Activated T-cell treated with anti-CD3 and anti-CD28 coated beads, Interleukin-2, amount 50 U/mL, for 1 hour (primary cell): Measurements from ENCODE around the gene FOXI1.

Experiments
- DNase-seq: peaks from one replicate; pipeline ENCODE4 v3.0.0-alpha.2; 2020

Gene FOXI1

DNA sequence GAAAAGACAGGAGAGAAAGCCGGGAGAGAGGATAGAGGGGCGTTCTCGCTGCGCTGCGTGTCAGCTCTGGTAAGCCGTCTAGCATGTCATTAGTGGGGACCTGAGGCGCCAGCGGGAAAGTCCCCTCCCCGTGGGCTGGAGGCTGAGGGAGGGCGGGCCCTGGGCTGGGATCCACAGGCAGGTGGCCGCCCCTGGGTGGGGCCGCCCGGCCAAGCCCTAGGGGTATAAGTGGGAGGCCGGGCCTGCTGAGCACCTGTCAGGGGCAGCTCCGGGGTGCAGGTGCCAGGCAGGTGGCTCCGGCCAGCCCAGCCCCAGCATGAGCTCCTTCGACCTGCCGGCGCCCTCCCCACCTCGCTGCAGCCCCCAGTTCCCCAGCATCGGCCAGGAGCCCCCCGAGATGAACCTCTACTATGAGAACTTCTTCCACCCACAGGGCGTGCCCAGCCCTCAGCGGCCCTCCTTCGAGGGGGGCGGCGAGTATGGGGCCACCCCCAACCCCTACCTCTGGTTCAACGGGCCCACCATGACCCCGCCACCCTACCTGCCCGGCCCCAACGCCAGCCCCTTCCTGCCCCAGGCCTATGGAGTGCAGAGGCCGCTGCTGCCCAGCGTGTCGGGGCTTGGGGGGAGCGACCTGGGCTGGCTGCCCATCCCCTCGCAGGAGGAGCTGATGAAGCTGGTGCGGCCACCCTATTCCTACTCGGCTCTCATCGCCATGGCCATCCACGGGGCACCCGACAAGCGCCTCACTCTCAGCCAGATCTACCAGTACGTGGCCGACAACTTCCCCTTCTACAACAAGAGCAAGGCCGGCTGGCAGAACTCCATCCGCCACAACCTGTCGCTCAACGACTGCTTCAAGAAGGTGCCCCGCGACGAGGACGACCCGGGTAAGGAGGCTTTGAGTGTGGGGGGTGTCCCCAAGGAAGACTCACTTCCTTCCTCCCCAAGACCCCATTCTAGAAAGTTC lies at the start of gene FOXI1:
Gene FOXI1 (plus strand): TSS at position 256 of the 970 bp plus-strand sequence. CDS start 61 bp downstream, at position 317.
- DNase-seq: no peak

DNA sequence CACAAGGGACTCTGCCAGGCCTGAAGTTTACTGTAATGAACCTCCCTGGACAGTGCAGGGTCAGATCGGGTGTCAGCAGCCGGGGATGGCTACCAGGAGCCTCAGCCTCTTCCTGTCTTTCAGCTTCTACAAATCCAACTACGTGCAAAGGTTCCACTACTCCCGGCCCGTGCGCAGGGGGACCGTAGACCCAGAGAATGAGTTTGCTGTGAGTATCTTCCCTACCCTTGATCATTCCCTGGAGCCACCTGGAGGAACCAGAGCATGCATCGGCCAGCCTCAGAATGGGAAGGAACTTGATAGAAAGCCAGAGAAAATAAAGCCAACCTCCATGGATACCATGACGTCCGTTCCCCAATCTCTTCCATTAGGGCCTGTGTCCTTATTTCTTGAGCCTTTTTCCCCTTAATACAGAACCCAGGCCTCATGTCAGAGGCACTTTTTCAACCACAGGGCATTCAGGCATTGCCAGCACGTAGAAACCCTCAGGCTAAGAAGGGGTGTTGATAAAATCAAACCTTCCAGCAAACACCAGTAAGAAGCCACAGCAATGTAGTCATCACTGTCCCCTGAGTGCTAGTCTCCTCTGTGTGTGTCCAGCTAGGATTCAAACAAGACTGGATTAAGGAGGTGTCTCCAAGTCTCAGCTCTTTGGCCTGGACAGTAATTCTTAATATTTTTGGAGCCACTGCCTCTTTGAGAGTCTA lies 49.0 kb upstream of the FOXI1 start:
- no peak for DNase-seq

DNA sequence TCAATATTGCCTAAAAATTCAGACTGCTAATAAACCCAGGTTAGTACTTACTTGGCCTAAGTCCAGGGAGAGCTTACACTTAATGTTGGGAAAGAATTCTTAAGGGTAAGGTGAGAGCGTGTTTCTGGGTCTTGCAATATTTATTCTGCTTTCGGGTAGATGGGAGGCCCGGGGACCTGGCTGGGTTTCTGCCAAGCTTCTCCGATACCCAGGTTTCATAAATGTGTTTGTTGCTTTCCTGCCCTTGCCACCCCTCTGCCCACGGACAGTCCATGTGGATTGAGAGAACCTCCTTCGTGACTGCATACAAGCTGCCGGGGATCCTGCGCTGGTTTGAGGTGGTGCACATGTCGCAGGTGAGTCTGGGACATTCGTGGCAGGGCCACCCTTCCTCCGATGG lies 48.4 kb upstream of the FOXI1 start:
- no peak for DNase-seq

DNA sequence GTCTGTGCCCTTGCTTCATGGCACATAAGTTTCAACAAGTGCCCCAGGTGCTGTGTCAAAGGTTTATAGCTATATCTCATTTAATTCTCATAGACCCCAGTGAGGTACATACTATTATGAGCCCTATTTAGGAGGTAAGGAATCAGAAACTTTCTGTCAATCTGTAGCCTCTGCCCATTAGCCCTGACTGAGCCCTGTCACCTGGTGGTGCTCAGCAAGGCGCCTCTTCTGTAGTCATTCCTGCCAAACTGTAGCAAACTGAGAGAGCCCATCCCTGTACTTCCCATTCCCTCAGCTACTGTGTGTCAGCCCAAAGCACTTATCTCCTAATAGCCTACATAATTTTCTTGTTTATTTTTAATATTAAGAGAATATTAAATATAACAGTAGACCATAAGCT lies 46.5 kb upstream of the FOXI1 start:
- DNase-seq: no peak

DNA sequence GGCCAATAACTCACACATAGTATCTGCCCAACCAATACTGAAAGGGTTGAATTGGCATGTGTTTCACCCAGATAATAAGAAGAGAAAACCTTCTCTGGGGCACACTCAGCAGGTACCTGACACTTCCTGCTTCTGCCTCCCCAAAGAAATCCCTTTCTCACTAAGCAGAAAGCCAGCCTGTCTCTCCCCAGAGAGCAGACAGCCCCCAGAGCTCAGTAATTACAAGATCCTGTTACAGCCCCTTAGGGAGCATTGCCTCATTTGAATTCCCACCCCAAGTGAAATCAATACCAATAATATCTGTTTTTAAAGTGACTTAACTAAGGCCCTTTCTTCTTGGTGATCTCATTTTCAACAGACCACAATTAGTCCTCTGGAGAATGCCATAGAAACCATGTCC lies 38.5 kb upstream of the FOXI1 start:
- no peak for DNase-seq

DNA sequence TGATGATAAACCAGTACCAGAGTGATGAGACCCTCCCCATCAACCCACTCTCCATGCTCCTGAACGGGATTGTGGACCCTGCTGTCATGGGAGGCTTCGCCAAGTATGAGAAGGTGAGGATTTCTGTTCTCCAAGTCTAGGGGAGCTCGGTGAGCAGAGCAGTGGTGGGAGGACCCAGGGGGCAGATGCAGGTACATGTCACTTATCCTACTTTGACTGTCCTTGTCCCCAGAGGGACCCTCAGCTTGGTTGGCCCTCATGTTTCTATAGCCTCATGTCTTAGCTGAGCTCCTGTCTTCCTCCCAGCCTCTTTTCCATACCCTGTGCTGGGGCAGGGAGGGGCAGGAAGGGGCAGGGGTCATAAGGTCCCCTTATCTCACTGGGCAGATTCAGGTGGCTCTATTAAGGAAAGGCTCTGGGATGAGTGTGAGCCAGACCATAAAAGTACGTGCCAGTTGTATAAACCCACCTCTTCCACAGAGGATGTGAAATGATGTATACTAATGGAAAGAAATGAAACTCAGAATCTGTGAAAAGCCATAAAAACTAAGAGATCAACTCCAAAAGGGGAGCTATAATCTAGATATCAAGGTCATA lies 38.0 kb upstream of the FOXI1 start:
- DNase-seq: no peak

DNA sequence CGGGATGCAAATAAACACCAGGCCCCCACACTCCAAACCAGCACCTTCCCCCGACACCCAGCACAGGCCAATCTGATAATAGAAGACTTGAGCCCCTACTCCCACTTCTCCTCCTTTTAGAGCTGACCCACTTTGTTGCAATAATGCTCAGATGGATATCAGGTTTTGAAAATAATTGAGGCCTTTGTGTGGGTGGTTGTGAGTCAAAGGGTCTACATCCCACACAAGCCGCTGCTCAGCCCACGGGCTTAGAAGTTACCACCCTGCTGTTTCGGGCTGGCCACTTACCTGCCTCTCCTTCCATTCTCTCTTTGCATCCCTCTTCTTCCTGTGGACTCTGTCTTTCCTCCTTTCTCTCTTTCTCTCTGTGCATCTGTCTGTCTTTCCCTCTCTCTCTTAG lies 36.2 kb upstream of the FOXI1 start:
- no peak for DNase-seq

DNA sequence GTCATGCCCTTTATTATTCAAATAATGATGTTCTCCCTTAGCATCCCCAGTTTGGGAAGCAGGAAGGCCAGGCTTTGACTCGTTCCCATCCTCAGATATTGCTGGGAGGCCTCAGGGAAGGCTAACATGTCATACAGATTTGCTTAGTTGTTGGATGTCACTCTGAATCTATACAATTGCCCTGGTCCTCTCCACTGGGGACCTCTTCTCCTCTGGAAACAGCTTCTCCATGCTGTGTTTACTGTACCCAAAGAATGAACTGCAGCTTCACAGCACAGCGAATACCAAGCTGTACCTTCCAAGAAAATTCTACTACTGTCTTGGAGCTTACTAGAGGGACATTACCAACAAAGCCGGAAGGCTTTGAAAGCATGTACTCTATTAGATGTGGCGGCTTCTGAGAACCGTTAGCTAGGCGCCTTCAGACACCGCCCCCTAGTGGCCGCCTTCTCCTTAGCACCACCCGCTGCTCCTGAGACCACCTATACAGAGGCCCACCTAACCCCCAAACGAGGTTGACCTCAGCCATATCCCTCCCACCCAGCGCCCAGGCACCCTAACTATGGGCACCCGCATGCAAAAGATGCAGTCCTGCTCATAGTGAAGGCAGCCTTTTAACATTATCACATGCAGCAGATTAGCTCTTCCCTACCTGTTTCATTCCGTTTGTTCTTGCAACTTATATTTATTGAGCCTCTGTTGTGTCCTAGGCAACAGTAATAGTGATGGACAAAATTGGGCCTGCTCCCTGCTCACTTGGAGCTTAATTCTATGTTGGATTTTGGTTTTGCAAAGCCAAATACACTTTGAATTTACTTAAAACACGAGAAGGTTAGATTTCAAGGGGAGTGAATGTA lies 34.9 kb upstream of the FOXI1 start:
- no peak for DNase-seq

DNA sequence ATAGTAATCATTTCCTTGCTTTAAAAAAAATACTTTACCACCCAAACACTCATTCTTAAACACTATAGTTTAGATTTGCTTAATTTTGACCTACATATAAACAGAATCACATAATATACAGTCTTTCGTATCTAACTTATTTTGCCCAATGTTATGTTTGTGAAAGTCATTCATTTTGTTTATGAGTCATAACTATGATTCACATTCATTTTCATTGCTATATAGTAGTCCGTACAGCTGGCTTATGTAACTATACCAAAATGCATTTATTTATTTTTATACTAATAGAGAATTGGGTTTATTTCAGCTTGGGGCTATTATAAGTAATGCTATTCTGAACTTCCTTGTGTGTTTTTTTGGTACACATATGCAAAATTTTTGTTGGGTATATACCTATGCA lies 33.9 kb upstream of the FOXI1 start:
- no peak for DNase-seq

DNA sequence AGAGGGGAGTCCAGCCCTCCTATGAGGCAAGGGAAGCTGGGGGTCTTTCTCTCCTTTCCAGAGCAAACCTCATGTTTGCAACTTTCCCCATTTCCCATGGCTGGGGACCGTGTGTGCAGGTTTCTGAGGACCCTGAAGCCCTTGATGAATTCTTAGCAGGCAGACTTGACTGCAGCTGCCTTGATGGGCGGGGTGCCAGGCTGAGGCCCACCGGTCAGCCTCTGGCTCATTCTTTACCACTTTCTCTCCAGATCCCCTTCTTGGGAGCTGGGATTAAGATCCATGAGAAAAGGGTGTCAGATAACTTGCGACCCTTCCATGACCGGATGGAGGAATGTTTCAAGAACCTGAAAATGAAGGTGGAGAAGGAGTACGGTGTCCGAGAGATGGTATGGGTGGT lies 30.0 kb upstream of the FOXI1 start:
- DNase-seq: no peak

DNA sequence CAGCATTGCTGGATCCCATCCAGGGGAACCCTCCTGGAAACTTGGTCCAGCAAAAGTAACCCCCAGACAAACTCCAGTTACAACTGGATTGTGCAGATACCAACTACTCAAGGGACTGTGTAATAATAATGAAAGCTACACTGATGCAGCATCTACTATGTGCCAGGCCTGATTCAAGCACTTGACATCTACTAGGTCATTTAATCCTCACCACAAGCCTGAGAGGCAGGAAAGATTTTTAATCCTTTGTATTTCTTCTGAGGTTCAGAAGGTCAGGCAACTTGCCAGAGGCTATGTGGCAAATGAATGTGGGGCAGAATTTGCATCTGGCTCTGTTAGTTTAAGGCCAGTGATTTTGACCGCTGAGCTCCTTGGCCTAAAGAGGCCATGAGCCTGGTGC lies 29.5 kb upstream of the FOXI1 start:
- no peak for DNase-seq

DNA sequence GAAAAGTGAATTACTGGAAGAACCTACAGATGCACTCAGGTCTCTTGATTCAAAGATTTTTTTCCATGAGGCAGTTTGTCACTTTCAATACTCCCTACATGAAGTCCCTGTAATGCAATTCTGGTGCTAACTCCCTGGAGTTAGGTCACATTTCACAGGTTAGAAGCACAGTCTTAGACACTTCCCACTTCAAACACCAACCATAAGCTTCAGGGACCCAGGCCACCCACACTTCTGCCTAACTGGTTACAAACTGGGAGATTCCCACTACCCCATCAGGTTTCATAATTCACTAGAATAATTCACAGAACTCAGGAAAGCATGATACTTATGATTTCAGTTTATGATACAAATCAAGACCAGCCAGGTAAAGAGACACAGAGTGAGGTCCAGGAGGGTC lies 29.0 kb upstream of the FOXI1 start:
- DNase-seq: no peak

DNA sequence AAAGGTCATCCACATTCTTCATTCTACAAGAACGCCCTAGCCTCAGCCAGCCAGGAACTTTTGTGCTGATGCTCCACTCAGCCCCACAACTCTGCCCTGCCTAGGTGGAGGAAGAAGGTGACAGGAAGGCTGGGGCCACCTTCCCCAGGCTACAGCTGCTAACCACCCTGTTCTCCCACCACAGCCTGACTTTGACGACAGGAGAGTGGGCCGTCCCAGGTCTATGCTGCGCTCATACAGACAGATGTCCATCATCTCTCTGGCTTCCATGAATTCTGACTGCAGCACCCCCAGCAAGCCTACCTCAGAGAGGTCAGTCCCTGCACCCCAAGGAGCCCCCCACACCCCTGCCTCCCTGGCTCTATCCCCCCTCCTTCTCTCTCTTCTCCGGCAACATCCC lies 28.2 kb upstream of the FOXI1 start:
- no peak for DNase-seq

DNA sequence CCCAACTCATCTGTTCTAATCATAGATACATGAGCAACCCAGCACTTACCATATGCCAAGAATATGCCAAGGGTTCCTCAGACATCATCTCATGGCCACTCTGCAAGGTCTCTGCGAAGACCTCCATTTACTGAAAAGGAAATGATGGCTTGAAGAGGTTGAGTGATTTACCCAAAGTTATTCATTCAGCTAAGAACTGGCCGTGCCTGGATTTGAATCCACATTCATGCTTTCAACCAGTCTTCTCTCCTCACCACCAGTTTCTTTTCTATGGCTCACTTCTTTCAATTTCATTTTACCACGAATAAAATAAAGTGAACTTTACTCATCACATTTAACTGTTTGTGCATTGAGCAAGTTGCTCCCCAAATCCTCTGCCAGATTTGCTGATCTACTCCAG lies 27.2 kb upstream of the FOXI1 start:
- no peak for DNase-seq

DNA sequence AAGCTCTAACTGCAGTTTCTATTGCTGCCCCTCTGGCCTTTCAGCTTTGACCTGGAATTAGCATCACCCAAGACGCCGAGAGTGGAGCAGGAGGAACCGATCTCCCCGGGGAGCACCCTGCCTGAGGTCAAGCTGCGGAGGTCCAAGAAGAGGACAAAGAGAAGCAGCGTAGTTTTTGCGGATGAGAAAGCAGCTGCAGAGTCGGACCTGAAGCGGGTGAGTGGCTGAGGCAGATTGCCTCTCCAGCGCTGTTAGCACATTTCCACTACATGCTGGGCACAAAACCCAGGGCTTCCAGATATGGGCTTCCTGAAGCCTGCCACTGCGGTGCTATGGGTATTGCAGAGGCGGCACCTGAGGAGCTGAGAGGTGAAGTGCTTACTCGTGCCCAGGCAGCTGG lies 26.8 kb upstream of the FOXI1 start:
- no peak for DNase-seq

DNA sequence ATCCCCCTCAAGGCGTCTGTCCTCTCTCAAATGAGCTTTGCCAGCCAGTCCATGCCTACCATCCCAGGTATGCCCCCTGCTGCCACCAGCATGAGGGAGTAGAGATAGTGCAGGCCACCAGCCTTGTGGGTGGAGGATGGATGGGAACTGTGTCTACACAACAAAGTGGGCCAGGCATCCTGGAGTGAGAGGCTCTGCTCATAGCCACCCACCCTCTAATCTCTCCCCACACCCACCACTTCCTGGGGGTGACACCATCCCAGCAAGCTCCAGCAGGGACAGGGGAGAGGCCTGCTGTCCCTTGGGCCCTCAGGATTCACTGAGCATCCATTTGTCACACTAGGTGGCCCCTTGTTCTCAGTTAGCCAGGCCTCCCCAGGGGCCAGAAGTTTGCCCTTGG lies 25.5 kb upstream of the FOXI1 start:
- DNase-seq: no peak

DNA sequence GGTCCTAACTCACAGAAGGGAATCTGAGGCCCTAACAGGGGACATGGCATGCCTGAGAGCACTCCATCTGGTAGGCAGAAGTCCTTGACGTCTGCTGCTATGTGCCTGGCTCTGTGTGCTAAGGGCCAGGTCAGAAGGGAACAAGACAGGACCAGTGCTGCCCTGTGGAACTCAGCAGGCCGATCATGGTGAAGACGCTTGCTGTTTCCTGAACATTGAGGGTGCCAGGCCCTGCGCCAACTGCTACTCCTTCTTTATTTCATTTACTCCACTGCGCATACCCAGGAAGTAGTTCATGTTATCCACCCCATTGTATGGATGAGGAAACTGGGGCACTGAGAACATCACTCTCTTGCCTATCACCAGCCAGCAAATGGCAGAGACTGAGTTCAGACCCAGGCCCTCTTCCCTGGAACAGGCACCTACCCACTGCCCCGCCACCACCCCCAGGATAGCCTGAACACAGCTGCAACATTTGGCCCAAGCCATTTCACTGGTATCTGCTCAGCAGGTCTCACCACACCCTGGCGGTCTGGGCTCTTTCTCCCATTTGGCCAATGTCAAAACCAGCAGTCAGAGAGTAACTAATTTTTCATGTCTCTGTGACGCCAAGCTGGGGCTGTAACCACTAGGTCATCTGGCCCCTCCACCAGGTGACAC lies 24.8 kb upstream of the FOXI1 start:
- no peak for DNase-seq

DNA sequence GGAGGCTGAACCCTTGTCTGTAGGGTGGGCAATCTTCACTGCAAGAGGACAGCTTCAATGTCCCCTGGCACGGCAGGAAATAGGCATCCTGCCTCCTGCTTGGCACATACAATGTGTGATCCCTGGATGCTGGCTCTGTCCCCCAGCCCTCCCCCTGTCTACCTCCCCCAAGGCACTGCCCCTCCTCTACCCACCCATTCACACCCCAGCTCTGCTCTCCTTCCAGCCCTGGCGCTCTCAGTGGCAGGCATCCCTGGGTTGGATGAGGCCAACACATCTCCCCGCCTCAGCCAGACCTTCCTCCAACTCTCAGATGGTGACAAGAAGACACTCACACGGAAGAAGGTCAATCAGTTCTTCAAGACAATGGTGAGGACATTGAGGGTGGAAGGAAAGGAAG lies 24.1 kb upstream of the FOXI1 start:
- no peak for DNase-seq

DNA sequence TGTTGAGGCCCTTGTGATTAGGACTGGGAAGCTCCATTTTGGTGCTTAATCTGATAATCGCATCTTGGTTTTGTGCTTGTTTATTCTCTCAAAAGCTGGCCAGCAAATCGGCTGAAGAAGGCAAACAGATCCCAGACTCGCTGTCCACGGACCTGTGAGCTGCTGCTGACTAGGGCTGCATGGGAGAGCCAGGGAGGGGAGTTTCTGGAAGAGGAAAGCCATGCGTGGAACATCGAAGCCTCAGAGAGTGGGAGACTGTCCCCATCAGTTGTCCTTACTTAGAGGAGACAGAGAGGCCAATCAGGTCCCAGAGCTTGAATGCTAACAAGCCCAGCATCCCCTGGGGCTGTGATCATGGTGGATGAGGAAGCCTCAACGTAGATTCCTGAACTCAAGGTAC lies 23.0 kb upstream of the FOXI1 start:
- no peak for DNase-seq

DNA sequence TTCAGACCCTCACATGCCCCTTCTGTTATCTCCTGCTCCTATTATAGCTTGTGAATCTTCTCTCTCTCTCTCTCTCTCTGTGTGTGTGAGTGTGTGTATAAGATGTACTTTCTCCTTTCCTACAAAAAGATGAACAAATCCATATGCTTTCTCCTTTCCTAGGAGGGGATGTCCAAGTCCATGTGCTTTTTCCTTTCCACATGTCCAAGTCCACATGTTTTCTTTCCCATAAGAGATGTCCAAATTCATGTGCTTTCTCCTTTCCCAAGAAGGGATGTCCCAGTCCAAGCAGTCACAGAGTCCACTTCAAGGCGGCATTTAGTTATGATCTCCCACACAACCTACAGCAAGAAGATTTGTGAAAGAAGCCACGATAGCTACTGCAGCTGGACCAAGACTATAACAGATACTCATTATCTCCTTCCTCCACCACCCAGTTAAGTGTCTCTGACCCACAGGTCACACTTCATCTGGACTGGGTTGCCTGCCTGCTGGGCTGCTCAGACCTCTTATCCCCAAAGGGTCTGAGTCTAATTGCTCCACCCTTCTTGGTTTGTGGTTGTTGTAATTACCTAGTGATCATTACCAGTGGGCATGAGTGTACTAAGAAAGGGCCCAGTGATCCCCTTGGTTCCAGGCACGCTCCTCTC lies 18.4 kb upstream of the FOXI1 start:
- no peak for DNase-seq

DNA sequence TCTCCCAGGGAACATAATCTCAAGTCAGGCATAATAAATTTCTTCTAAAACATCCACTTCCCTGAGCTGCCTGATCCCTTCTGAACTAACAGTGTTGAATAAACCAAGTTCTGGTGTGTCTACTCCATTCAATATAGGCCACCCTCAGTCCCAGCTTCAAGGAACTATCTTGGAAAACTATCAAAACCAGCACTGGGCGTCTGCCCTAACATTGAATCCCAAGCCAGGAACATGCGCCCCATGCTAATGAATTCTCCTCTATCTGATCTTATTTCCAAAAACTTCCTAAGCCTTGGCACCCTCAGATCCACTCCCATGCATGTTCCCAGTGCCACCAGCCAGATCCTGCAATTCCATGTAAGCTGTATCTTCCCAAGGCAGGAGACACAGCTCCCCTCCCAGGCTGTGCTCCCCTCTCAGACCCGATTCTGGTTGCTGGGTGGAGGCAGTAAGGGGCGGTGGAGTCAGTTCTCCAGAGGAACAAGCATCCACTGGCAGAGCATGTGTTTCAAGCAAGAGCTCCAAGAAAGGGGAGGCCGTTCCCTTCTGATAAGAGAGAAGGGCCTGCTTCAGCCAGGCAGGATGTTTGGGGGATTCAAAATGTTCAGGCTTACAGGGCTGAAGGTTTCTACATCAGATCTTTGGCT lies 13.1 kb upstream of the FOXI1 start:
- DNase-seq: no peak
